Tongue (tissue), 2 donors: ENCODE results near the gene COL20A1. TPM values are rescaled to one million over a fixed set of nuclear protein-coding genes. Genes with fewer than 3 reads are reported as not detected.

Source experiments
- DNase-seq: peaks from one replicate; pipeline ENCODE4 v3.0.0-alpha.2; 2015
- total RNA-seq: library from RNA; depleted of rRNA; stranded (reverse); fragments of >200 nt; gene quantifications from one replicate; pipeline ENCODE4 v1.2.3, GENCODE V29; 2014

COL20A1 gene
- total RNA-seq, 1 donor from 2014 or later: 6.2 TPM

DNA sequence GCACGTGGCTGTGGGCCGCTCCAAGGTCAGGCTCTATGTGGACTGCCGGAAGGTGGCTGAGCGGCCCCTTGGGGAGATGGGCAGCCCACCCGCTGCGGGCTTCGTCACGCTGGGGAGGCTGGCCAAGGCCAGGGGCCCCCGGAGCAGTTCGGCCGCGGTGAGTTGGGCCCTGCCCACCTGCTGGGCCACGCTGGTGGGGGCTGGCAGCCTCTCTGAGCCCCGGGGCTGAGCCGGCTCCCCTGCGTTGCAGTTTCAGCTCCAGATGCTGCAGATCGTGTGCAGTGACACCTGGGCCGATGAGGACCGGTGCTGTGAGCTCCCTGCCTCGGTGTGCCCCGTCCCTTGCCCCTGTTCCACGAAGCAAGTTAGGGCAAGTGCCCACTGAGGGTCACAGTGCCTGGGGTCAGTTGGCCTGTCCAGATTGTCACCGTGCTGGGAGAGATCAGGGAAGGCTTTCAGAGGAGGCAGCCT, 27.1 kb downstream of the COL20A1 start:
- no peak for DNase-seq

DNA sequence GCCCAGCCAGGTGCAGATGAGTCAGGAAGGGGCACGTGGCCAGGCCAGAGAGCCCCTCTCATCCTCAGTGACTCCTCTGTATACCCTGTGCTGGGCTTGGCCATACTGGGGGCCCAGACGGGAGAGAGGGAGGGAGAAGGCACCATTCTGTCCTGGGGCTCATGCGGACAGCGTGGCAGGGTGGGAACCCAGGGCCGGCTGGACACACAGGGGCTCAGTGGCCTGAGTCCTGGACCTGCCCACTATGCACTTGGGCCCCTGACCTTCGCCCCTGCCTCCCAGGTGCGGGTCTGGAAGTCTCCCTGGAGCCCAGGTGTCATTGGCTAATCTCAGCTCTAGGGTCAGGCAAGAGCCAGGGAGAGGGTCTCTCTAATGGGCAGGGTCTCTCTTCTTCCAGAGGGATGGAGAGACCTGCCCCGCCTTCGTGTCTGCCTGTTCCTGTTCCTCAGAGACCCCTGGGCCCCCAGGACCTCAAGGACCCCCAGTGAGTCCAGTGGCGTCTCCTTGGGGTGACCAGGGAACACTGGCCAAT, 27.7 kb downstream of the COL20A1 start:
- DNase-seq: no peak

DNA sequence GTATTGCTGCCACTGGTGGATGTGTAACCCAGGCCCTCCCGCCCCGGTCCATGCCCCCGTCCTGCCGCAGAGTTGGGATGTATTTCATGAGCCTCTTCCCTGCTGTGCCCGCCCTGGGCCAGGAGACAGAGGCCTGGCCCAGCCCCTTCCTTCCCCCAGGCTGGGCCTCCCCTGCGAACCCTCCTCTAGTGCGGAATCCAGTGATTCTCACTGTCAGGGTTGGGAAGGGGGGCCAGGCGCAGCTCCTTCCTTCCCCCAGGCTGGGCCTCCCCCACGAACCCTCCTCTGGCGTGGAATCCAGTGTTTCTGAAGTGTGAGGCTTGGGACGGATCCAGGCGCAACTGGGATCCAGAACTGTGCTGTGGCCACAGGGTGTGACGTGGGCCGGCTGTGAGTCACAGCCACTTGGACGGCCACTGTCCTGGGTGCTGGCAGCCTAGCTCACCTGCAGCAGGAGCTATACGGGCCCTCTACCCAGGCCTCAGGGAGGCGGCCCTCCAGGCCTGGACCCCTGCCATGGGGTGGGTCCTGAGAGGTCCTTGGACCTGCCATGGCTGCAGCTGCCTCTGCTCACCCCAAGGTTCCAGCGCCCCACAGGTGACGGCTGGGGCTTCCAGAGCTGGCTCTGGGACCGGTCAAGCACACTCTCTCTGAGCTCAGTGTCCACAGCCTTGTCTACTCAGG, 28.3 kb downstream of the COL20A1 start:
- peak; percentile 81 for DNase-seq

DNA sequence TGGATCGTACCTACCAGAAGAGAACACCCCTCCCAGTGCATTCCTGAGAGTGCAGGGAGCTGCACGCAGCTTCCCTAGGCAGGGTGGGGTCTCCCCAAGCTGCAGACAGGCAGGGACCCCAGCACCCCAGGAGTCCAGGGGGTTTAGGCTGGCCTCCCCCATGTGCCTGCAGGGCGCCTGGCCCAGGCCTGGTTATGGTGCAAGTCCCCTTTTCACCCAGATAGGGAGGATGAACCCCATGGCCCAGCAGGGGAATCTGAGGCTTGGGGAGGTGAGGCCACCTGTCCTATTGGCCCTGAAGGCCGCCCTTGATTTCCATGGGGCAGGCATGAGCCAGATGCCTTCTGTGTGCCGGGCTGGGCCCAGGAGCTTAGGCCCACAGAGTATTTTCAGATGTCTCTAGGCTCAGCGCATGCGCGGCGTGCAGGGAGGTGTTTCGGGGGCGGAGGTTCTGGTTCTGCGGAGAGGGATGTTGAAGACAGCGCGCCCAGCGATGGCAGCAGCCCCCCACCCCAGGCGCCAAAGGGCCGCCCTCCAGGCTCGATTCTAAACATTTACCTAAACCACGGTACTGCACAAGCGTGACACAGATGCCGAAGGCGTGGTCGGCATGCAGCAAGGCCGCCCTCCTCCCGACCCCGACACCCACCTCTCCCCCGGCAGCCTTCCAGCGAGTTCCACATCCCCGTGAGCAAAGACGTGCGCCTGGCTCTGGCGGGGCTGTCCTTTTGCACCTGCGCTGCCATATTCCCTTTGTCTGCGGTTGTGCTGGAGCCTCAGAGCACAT, 29.4 kb downstream of the COL20A1 start:
- no peak for DNase-seq

DNA sequence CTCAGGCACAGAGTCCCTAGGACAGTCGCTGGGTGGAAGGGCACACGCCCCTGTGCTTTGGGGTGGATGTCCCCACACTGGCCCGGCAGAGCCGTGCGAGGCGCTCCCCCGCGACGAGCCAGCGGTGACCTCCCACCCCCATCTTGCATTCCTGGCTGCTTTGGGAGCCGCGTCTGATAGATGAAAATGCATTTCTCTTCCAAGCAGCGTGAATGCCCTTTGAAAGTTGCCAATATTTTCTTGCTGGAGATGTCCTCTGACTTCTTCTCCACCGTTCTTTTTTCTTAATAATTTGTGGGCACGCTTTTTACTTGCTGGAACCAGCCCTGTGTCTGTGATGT, 29.9 kb downstream of the COL20A1 start:
- no peak for DNase-seq

DNA sequence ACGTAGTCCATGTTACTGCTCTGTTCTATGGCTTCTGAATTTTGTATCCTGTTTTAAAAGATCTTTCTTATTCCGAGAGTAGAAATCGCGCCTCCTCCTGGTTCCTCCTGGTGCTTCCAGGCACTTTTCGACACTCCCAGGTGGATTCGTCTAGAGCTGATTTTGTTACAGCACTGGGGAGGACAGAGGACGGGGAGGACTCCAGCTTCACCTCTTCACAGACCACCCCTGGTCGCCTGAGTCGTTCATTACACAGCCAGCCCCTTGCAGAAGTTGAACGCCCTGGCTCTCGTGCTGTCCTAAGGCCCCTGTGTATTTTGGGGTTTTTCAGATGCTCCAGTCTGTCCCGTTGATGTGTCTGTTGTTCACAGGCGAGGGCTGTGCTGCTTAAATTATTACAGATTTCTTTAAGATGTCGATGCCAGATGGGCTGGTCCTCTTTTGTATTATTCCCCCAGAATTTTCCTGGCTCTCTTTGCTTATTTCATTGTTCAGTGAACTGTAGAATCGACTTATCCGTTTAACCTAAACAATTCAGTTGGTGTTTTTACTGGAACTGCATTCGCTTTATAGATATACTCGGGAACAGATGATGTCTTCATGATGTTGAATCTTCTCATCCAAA, 30.5 kb downstream of the COL20A1 start:
- DNase-seq: peak; percentile 78

DNA sequence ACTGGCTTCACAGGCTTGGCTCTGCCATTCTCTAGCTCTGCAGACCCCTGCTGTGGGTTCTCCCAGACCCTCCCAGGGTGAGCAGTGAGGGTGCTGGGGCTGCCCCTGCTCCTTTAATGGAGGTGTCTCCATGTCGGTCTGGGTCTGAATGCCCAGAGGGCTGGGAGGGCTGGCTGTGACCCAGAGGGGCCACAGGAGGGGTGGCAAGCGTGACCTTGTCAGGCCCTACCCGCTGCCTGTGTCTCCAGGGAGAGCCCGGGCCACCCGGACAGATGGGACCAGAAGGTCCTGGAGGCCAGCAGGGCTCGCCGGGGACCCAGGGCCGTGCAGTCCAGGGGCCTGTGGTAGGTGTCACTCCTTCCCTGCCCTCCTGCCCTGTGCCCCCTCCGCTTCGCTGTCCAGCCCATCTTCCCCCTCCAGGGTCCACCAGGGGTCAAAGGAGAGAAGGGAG, 32.1 kb downstream of the COL20A1 start:
- DNase-seq: no peak

DNA sequence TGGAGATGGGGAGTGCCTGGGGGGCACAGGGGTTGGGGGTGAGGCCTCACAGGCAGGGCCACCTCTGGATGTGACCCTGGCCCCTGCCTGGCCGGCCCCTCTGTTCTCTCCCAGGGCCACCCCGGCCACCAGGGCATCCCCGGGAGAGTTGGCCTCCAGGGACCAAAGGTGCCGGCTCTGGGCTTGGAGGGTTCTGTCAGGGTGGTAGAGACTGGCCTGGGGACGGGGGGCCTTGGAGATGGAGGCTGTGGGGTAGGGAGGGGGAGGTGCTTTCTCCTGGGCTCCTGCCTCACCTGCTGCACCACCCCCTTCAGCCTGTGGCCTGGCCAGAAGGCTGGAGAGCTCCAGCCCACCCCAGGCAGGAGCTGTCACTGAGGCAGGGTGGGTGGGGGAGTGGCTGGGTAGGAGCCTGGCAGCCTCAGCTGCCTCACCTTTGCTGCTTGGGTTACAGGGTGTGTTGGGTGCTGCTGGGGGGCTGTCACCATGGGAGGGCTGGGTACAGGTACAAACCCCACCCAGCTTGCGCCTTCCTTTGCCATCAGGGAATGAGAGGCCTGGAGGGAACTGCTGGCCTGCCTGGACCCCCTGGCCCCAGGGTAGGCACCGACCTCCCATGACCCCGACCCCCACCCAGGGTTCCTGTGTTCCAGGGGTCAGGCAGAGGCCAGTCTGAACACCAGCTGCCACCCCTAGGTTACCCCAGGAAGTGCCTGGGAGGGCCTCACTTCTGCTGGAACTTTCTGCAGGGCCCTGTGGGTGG, 32.7 kb downstream of the COL20A1 start:
- no peak for DNase-seq

DNA sequence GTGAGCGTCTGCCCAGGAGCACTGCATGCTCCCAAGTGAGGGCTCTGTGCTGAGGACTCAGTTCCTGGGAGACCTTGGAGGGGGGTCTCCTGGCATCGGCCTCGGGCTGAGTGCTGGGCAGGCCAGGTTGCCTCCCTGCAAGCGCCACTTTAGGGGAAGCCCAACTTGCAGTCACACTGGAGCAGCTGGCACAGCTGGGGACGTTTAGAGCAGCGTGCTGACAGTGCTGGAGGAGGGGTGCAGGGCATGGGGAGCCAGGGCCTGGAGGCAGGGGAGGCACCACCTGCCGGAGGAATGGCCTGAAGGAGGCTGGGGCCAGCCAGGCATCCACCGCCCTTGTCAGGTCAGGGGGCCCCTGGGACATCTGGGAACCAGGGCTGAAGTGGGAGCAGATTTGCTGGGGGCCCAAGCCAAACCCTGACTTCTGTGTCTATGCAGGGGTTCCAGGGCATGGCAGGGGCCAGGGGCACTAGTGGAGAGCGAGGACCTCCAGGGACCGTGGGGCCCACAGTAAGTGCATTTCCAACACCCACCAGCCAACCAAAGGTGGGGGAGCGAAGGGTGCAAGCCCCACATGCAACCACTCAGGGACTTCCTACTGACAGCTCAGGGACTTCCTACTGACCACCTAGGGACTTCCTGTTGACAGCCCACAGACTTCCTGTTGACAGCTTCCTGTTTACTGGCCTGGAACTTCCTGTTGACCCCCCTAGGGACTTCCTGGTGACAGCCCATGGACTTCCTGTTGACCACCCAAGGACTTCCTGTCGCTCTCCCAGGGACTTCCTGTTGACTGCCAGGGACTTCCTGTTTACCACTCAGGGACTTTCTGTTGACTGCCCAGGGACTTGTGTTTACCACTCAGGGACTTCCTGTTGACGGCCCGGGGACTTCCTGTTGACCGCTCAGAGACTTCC, 33.6 kb downstream of the COL20A1 start:
- DNase-seq: no peak

DNA sequence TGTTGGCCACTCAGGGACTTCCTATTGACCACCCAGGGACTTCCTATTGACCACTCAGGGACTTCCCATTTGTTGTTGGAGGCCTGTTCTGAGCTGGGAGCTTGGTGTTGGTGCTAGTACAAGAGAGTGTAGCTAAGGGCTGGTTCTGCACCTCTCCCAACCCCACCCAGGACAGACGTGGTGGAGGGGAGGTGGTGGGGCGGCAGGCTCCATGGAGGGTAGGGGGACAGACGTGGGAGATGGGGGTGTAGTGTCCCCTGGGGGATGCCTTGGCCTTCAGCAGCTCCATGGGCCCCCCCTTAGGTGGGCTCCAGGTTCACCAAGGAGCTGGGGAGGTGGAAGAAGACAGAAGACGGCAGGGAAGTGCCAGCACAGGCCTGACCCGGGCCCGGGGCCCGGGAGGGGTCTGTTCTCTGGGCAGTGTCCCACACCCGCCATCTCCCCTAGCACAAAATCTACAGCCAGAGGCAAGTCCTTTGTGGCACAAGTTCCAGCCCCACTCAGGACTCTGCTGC, 34.3 kb downstream of the COL20A1 start:
- no peak for DNase-seq

DNA sequence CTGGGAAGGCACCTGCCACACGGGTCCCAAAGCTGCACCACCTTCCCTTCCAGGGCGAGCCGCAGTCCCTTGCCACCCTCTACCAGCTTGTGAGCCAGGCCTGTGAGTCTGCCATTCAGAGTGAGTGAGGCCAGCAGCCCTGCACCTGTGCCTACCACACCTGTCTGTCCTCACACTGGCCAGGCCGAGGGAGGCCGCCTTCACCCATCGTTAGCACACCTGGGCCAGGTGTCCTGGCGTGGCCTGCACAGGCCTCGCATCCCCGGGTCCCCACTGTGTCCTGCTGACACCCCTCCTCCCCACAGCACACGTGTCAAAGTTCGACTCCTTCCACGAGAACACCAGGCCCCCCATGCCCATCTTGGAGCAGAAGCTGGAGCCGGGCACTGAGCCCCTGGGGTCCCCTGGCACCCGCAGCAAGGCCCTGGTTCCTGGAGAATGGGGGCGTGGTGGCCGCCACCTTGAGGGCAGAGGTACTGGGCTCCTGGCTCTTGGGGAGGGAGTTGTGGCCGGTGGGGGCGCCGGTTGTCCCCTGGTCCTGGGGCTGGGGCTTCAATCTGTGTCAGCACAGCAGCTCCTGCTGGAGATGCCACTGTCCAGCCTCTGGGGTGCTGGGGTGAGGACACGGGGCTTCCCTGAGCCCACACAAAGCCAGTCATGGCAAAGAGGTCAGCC, 35.2 kb downstream of the COL20A1 start:
- no peak for DNase-seq

DNA sequence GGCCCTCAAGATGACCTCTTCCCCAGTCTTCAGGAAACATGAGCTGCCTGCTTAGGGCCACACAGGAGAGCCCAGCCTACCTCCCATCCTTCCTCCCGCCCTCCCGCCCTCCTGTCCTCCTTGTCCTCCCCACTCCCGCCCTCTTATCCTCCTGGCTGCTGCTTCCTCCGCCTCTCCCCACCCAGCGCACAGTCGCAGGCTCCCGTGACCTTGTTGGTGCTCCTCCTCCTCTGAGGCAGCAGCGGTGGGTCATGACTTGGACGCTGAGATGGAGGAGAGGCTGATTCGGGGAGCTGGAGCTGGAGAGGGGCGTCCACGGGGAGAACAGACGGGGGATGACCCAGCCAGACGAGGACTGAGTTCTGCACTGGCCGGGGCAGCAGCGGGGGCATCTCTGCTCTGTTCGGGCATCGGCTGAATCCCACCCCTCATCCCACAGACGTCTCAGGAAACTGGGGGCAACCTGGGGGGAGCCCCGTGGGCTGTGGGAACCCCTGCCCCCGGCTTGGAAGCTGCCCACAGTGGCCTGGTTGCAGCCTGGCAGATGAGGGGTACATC, 35.8 kb downstream of the COL20A1 start:
- no peak for DNase-seq

DNA sequence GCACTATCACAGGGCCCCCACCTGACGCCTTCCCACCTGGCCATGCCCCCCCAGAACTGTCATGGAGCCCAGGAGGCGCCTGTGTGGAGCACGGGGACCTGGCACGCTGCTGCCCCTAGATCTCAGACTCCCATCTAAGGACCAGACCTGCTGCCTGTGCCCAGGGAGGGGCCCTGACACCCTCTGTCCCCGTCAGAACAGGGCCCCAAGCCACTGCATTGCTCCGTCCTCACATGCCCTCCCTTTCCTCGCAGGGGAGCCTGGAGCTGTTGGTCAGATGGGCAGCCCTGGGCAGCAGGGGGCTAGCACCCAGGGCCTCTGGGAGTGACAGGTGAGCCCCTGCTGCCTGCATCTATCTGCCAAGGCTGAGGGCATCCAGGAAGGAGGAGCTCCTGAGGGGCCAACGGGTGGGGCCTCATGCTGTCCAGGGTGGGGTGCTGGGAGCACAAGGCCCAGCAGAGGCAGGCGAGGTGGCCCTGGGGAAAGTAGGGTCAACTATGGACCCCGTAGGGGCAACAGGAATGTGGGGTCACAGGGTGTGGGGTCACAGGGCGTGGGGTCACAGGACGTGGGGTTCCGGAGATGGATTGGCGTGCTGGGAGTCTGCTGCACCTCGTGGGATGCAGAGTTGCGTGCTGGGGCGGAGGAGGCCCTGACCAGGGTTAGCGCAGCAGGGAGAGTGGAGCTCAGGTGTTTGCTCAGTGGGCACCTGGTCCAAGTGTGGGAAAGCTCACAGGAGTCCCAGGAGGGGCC, 36.5 kb downstream of the COL20A1 start:
- DNase-seq: no peak

DNA sequence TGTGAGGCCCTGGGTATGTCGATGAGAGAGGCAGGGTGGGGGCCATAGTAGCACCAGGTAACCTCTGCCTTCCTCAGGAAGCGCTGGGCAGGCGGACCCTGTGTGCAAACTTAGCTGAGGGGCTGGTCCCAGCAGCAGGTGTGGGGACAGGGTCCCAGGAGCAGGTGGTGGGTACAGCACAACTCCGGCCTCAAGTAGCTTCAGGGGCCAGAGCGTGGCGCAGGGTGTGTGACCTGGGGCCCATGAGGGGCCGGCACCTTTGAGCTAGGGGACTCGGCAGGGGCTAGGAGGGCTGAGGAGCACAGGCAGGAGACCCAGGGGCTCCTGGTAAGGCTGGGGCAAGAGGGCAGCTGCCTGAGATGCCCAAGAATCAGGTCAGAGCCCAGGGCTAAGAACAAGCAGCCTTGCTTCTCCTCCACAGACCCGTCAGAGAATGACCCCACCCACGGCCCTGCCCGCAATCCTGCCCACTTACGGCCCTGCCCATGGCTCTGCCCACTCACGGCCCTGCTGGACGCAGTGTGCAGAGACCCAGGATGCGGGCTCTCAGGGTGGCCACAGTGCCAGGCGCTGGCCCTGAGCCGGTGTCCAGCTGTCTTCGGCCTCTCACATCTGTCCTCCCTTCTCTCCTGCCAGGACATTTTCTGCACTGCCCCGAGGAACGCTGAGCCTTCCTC, 37.2 kb downstream of the COL20A1 start:
- DNase-seq: no peak

DNA sequence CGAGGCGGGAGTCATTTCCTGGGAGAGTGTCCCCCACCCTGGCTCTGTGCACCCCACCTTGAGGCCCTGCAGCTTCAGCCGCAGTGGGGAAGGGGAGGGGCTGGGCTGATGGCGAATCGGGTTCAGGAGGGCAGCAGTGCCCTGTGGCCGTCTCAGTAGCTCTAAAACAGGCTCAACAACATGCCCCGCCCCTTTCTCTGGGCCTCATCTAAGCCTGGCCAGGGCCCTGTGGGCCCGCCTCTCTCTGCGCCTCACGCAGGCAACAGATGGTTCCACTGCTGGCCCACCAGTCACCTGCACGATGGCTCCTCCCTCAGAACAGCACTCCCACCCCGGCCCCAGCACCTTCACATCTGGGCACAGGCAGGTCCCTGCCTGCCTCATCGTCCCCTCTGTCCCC, 38.0 kb downstream of the COL20A1 start:
- DNase-seq: no peak

DNA sequence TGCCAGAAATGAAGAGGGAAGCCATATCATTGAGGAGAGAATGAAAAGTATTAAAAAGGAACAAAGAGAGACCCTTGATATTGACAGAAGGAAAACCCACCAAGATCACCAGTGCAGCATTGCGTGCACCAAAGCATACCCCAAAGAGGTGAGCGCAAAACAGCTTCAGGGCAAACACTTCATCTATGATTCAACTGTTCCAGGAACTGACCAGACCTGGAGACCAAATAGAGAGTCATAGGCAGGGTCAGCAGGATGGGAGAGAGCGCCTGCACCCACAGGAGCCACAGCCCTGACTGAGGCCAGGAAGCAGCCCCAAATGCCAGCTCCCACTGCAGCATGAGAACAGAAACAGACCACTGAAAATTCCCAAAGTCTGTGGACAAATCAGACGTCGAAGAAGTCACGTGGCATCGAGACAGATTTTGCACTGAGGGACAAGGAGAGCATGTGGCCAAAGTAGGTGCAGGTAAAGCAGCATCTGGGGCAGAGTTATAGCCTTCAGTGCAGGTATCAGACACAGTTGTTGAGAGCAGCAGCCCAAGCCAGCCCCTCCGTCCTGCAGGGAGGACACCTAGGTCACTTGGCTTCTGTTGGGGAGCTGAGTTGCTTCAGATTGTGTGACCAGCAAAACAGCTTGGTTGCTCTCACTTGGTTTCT, 38.9 kb downstream of the COL20A1 start:
- DNase-seq: no peak

DNA sequence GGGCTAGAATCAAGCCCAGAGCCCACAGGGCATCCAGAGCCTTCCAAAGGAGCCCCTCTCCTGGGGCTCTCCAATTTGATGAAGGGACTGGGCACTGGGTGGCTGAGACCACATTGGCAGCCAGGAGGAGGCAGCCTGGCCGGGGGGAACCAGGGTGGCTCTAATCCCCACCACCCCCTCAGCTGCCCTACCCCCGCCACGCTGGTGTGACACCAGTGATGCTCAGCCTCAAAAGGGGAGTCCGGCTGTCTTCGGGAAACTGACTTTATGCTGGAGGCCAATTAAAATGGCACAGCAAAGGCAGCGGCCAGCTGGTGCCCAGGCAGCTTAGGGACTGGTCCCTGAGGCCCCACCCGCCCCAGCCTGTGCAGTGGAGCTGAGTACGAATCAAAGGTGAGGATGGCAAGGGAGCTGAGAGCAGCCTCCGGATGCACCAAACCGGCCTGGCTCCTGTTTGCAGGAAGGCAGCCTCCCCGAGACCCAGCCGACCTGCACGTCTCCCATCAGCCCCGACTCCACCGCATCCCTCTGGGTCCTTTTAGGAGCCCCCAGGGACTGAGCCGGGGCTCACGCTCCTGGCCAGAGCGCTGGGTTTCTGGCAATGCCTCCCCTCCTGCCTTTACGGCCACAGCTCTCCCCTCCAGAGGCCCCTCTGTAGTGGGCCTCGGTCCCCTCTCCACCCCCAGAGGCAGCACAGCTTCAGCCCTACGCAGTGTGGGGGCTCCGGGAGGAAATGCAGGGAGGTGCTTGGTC, 39.7 kb downstream of the COL20A1 start:
- no peak for DNase-seq
